ENCODE results near the gene DNAH9. TPM values are rescaled to one million over a fixed set of nuclear protein-coding genes. Genes with fewer than 3 reads are reported as not detected.

The DNAH9 gene
- total and polyA plus RNA-seq, 2 of the 8 experiments (the other 6 are each of a cell fraction or from before 2014, with no cell fraction given): 0.21 to 0.86 TPM

DNA sequence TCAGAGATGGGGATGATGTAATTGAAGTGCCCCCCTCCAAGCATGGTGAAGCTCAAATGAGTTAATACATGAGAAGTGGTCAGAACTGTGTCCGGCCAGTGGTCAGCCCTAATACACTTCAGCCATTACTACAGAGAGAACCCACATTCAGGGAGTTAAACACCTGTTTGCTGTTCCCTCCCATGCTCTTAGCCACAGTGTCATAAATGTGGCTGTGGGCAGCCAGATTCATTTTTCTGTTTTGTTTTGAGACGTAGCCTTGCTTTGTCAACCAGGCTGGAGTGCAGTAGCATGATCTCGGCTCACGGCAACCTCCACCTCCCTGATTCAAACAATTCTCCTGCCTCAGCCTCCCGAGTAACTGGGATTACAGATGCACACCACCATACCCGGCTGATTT is 139.9 kb downstream of the DNAH9 start (continued):
- TF ChIP-seq TAF1 (IDR thresholded peaks at IDR 0.05; ENCODE audit: low read depth, low read length) (no peak), TAF7 (optimal IDR thresholded peaks at IDR 0.05; ENCODE audit: borderline replicate concordance, low read depth, low read length) (no peak)
- TF ChIP-seq, protein P1, sequence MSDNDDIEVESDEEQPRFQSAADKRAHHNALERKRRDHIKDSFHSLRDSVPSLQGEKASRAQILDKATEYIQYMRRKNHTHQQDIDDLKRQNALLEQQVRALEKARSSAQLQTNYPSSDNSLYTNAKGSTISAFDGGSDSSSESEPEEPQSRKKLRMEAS (IDR thresholded peaks at IDR 0.05): no peak
- TF ChIP-seq, protein P2, sequence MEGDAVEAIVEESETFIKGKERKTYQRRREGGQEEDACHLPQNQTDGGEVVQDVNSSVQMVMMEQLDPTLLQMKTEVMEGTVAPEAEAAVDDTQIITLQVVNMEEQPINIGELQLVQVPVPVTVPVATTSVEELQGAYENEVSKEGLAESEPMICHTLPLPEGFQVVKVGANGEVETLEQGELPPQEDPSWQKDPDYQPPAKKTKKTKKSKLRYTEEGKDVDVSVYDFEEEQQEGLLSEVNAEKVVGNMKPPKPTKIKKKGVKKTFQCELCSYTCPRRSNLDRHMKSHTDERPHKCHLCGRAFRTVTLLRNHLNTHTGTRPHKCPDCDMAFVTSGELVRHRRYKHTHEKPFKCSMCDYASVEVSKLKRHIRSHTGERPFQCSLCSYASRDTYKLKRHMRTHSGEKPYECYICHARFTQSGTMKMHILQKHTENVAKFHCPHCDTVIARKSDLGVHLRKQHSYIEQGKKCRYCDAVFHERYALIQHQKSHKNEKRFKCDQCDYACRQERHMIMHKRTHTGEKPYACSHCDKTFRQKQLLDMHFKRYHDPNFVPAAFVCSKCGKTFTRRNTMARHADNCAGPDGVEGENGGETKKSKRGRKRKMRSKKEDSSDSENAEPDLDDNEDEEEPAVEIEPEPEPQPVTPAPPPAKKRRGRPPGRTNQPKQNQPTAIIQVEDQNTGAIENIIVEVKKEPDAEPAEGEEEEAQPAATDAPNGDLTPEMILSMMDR (IDR thresholded peaks at IDR 0.05; ENCODE audit: control extremely low read depth in 1 of 3, insufficient read depth in 1 of 3, low read depth in 1 of 3, low read length in 3 of 3): no peak

Data from H1 (cell line).